Dedifferentiated amniotic fluid mesenchymal stem cell (primary cell): ENCODE results near the gene TMEM223.
"Not testable (repeated sequence)": the region's sequence is repeated elsewhere in the genome, so short reads cannot be mapped to it uniquely, and the experiment has no call there.

ENCODE experiments used
- DNase-seq: peaks from one replicate; pipeline ENCODE4 v3.0.0-alpha.2; 2016; ENCODE audit errors: extremely low spot score

TMEM223 gene

GRCh38 chr11:62791501-62792201 is at the start of gene TMEM223:
Gene TMEM223 (minus strand): TSS chr11:62792006. CDS start chr11:62791994, 12 bp downstream.
- DNase-seq = peak; percentile 75

GRCh38 chr11:62840721-62841360 is 49.0 kb upstream of the TMEM223 start:
- peak; percentile 65 for DNase-seq

- peak; percentile 97 for DNase-seq
Observed at GRCh38 chr11:62839050-62839945, 47.5 kb upstream of the TMEM223 start, which contains the start of gene WDR74. Gene WDR74 (minus strand): TSS chr11:62839590. CDS start chr11:62839570, 20 bp downstream.

- no peak for DNase-seq
Observed at GRCh38 chr11:62835336-62835735, 43.5 kb upstream of the TMEM223 start.

GRCh38 chr11:62832336-62833234 is 40.8 kb upstream of the TMEM223 start, which contains the start of gene TEX54:
Gene TEX54 (minus strand): TSS chr11:62832841.
- no peak for DNase-seq

- DNase-seq = peak; percentile 99
Observed at GRCh38 chr11:62831520-62832335, 39.9 kb upstream of the TMEM223 start, which contains the start of gene STX5. Gene STX5 (minus strand): TSS chr11:62832051. CDS start chr11:62831243, 808 bp downstream.

GRCh38 chr11:62830904-62831519 is 39.2 kb upstream of the TMEM223 start:
- DNase-seq = no peak

- DNase-seq = not testable (repeated sequence)
Observed at GRCh38 chr11:62828130-62828529, 36.3 kb upstream of the TMEM223 start.

GRCh38 chr11:62823677-62824076 is 31.9 kb upstream of the TMEM223 start:
- DNase-seq = no peak

GRCh38 chr11:62817129-62817528 is 25.3 kb upstream of the TMEM223 start:
- DNase-seq = no peak

GRCh38 chr11:62816557-62816956 is 24.8 kb upstream of the TMEM223 start:
- no peak for DNase-seq

- no peak for DNase-seq
Observed at GRCh38 chr11:62811659-62812058, 19.9 kb upstream of the TMEM223 start.

- no peak for DNase-seq
Observed at GRCh38 chr11:62810748-62811147, 18.9 kb upstream of the TMEM223 start.

GRCh38 chr11:62806611-62807121 is 14.9 kb upstream of the TMEM223 start:
- DNase-seq = no peak

GRCh38 chr11:62805961-62806441 is 14.2 kb upstream of the TMEM223 start:
- DNase-seq = no peak

- peak; percentile 80 for DNase-seq
Observed at GRCh38 chr11:62805076-62805892, 13.5 kb upstream of the TMEM223 start, which contains the start of gene NXF1. Gene NXF1 (minus strand): TSS chr11:62805440. CDS start chr11:62805356, 84 bp downstream.

- DNase-seq = peak; percentile 44
Observed at GRCh38 chr11:62804310-62805075, 12.7 kb upstream of the TMEM223 start.
